GM12878 (cell line): ENCODE results near the gene USP17L27. TPM values are rescaled to one million over a fixed set of nuclear protein-coding genes. Genes with fewer than 3 reads are reported as not detected.

ENCODE experiments used
- EED ChIP-seq: sonication (generic); IDR thresholded peaks from 2 replicates; pipeline ENCODE4 v1.6.1; 2016; ENCODE audit warnings: antibody characterized with exemption, low read depth
- ETV6 ChIP-seq, 2 experiments: fragments of 450-650 bp in 1 of 2; IDR thresholded peaks in 1 of 2; conservative IDR thresholded peaks in 1 of 2; 2 replicates each; pipeline ENCODE4 v1.6.1; 2014; ENCODE audit warnings: antibody characterized with exemption in 1 of 2, borderline replicate concordance in 1 of 2, low read depth in 1 of 2, mild to moderate bottlenecking in 1 of 2, moderate library complexity in 1 of 2
- FOXM1 ChIP-seq: IDR thresholded peaks from 2 replicates; pipeline ENCODE4 v1.6.1; 2012; ENCODE audit warnings: low read depth, mild to moderate bottlenecking, inconsistent platforms, low read length, moderate library complexity
- KLF5 ChIP-seq: fragments of 450-650 bp; IDR thresholded peaks from 2 replicates; pipeline ENCODE4 v1.6.1; 2014; ENCODE audit warnings: mild to moderate bottlenecking; ENCODE audit not compliant: partially characterized antibody
- NBN ChIP-seq: fragments of 450-650 bp; IDR thresholded peaks from 2 replicates; pipeline ENCODE4 v1.6.1; 2016
- RELA ChIP-seq: fragments of 450-650 bp; IDR thresholded peaks from 2 replicates; pipeline ENCODE4 v1.8.0; 2014; ENCODE audit warnings: borderline replicate concordance; ENCODE audit not compliant: partially characterized antibody
- REST ChIP-seq: IDR thresholded peaks from 2 replicates; pipeline ENCODE4 v1.6.1; 2012; ENCODE audit warnings: mild to moderate bottlenecking, low read depth, low read length
- SIX5 ChIP-seq: IDR thresholded peaks from 2 replicates; pipeline ENCODE4 v1.6.1; 2011; ENCODE audit warnings: mild to moderate bottlenecking, low read depth, low read length, moderate library complexity; ENCODE audit not compliant: severe bottlenecking
- TARDBP ChIP-seq: IDR thresholded peaks from 2 replicates; pipeline ENCODE4 v1.6.1; 2016; ENCODE audit warnings: borderline replicate concordance
- ZNF384 ChIP-seq: IDR thresholded peaks from 2 replicates; pipeline ENCODE4 v1.6.1; 2012; ENCODE audit warnings: low read depth, mild to moderate bottlenecking, low read length, improper control_type of control experiment, borderline replicate concordance
- polyA plus RNA-seq, 11 experiments: library from polyadenylated mRNA; depleted of rRNA in 4 of 11; unstranded in 6 of 11; stranded (reverse) in 5 of 11; fragments of >200 nt; fragmentation: Nextera tagmentation in 4 of 11; fragmentation: Illumina TruSeq in 1 of 11; extraction: Ambion mirVana in 4 of 11; extraction: Trizol in 1 of 11; gene quantifications; 1 replicate in 1 of 11; 2 replicates in 10 of 11; pipeline versions ENCODE4 v1.2.1 to v1.2.3, GENCODE V29; 2011 to 2016; ENCODE audit warnings: inconsistent platforms in 2 of 11, missing spikeins in 2 of 11, low read depth in 1 of 11
- total RNA-seq, 4 experiments: library from RNA; depleted of rRNA in 3 of 4; stranded (reverse); fragments of >200 nt in 3 of 4; fragmentation: Illumina TruSeq in 1 of 4; extraction: Trizol in 1 of 4; gene quantifications; 2 replicates each; pipeline versions ENCODE4 v1.2.1 to v1.2.3, GENCODE V29; 2013 to 2021
- TF ChIP-seq, protein P1 (sequence below): fragments of 450-650 bp; formaldehyde crosslinking; IDR thresholded peaks from 2 replicates; pipeline ENCODE4 v1.4.0; 2022; ENCODE audit warnings: mild to moderate bottlenecking, moderate library complexity
- TF ChIP-seq, protein P2 (sequence below): fragments of 450-650 bp; IDR thresholded peaks from 2 replicates; pipeline ENCODE4 v1.6.1; 2018; ENCODE audit warnings: borderline replicate concordance, mild to moderate bottlenecking; ENCODE audit not compliant: partially characterized antibody
- TF ChIP-seq, protein P3 (sequence below): fragments of 450-650 bp; formaldehyde crosslinking; IDR thresholded peaks from 2 replicates; pipeline ENCODE4 v1.4.0; 2020; ENCODE audit warnings: mild to moderate bottlenecking, moderate library complexity

USP17L27 gene
- total and polyA plus RNA-seq, 10 of the 15 experiments (the other 5 are each of a cell fraction or from before 2014, with no cell fraction given) = not detected

DNA sequence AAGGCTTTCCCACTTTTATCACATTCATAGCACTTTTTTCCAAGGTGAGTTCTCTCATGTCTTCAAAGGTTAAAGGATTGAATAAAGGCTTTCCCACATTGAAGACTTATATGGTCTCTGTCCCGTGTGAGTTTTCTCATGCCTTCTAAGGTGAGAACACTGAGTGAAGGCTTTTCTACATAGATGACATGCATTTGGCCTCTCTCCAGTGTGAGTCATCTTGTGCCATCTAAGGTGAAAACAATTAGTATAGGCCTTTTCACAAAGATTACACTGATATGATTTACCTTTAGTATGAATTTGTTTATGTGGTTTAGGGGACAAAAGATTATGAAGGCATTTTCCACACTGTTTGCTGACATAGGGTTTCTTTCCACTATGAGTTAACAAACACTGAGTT, 40.2 kb downstream of the USP17L27 start (continued):
- TF ChIP-seq, protein P1, sequence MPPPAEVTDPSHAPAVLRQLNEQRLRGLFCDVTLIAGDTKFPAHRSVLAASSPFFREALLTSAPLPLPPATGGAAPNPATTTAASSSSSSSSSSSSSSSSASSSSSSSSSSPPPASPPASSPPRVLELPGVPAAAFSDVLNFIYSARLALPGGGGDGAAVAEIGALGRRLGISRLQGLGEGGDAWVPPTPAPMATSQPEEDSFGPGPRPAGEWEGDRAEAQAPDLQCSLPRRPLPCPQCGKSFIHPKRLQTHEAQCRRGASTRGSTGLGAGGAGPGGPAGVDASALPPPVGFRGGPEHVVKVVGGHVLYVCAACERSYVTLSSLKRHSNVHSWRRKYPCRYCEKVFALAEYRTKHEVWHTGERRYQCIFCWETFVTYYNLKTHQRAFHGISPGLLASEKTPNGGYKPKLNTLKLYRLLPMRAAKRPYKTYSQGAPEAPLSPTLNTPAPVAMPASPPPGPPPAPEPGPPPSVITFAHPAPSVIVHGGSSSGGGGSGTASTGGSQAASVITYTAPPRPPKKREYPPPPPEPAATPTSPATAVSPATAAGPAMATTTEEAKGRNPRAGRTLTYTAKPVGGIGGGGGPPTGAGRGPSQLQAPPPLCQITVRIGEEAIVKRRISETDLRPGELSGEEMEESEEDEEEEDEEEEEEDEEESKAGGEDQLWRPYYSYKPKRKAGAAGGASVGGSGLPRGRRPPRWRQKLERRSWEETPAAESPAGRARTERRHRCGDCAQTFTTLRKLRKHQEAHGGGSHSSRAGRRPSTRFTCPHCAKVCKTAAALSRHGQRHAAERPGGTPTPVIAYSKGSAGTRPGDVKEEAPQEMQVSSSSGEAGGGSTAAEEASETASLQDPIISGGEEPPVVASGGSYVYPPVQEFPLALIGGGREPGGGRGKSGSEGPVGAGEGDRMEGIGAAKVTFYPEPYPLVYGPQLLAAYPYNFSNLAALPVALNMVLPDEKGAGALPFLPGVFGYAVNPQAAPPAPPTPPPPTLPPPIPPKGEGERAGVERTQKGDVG (CRISPR knock-in tag) = no peak
- TF ChIP-seq EED (no peak), SIX5 (no peak), ETV6 (conservative IDR thresholded peaks at IDR 0.05 in 1 of 2, IDR thresholded peaks at IDR 0.05 in 1 of 2; ENCODE audit: borderline replicate concordance in 1 of 2, low read depth in 1 of 2) (no peak), REST (no peak), TARDBP (no peak), NBN (no peak), FOXM1 (no peak), ZNF384 (no peak), RELA (no peak), KLF5 (no peak)
- TF ChIP-seq, protein P2, sequence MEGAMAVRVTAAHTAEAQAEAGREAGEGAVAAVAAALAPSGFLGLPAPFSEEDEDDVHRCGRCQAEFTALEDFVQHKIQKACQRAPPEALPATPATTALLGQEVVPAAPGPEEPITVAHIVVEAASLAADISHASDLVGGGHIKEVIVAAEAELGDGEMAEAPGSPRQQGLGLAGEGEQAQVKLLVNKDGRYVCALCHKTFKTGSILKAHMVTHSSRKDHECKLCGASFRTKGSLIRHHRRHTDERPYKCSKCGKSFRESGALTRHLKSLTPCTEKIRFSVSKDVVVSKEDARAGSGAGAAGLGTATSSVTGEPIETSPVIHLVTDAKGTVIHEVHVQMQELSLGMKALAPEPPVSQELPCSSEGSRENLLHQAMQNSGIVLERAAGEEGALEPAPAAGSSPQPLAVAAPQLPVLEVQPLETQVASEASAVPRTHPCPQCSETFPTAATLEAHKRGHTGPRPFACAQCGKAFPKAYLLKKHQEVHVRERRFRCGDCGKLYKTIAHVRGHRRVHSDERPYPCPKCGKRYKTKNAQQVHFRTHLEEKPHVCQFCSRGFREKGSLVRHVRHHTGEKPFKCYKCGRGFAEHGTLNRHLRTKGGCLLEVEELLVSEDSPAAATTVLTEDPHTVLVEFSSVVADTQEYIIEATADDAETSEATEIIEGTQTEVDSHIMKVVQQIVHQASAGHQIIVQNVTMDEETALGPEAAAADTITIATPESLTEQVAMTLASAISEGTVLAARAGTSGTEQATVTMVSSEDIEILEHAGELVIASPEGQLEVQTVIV = no peak
- TF ChIP-seq, protein P3, sequence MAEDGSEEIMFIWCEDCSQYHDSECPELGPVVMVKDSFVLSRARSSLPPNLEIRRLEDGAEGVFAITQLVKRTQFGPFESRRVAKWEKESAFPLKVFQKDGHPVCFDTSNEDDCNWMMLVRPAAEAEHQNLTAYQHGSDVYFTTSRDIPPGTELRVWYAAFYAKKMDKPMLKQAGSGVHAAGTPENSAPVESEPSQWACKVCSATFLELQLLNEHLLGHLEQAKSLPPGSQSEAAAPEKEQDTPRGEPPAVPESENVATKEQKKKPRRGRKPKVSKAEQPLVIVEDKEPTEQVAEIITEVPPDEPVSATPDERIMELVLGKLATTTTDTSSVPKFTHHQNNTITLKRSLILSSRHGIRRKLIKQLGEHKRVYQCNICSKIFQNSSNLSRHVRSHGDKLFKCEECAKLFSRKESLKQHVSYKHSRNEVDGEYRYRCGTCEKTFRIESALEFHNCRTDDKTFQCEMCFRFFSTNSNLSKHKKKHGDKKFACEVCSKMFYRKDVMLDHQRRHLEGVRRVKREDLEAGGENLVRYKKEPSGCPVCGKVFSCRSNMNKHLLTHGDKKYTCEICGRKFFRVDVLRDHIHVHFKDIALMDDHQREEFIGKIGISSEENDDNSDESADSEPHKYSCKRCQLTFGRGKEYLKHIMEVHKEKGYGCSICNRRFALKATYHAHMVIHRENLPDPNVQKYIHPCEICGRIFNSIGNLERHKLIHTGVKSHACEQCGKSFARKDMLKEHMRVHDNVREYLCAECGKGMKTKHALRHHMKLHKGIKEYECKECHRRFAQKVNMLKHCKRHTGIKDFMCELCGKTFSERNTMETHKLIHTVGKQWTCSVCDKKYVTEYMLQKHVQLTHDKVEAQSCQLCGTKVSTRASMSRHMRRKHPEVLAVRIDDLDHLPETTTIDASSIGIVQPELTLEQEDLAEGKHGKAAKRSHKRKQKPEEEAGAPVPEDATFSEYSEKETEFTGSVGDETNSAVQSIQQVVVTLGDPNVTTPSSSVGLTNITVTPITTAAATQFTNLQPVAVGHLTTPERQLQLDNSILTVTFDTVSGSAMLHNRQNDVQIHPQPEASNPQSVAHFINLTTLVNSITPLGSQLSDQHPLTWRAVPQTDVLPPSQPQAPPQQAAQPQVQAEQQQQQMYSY (CRISPR knock-in tag) = no peak
